OCI-LY3 (cell line): ENCODE data around the gene ZFYVE9.
"Not testable (repeated sequence)": the region's sequence is repeated elsewhere in the genome, so short reads cannot be mapped to it uniquely, and the experiment has no call there.

Experiments
- EZH2phosphoT487 ChIP-seq: fragments of 200-600 bp; shearing (Covaris generic); IDR thresholded peaks from 2 replicates; pipeline ENCODE4 v1.6.1; 2018; ENCODE audit warnings: antibody characterized with exemption, mixed run types, low read depth
- TF ChIP-seq, protein P1 (sequence below): fragments of 200-600, 300-600 bp; sonication (generic); IDR thresholded peaks from 2 replicates; pipeline ENCODE4 v1.5.1; 2014; ENCODE audit warnings: antibody characterized with exemption, low read length, low read depth

DNA sequence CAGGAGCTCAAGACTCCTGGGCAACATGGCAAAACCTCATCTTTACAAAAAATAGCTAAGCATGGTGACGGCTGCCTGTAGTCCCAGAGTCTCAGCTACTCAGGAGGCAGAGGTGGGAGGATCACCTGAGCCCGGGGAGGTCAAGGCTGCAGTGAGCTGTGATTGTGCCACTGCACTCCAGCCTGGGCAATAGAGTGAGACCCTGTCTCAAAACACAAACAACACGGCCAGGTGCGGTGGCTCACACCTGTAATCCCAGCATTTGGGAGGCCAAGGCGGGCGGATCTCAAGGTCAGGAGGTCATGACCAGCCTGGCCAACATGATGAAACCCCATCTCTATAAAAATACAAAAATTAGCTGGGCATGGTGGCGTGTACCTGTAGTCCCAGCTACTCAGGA lies 47.6 kb upstream of the ZFYVE9 start:
- TF ChIP-seq, protein P1, sequence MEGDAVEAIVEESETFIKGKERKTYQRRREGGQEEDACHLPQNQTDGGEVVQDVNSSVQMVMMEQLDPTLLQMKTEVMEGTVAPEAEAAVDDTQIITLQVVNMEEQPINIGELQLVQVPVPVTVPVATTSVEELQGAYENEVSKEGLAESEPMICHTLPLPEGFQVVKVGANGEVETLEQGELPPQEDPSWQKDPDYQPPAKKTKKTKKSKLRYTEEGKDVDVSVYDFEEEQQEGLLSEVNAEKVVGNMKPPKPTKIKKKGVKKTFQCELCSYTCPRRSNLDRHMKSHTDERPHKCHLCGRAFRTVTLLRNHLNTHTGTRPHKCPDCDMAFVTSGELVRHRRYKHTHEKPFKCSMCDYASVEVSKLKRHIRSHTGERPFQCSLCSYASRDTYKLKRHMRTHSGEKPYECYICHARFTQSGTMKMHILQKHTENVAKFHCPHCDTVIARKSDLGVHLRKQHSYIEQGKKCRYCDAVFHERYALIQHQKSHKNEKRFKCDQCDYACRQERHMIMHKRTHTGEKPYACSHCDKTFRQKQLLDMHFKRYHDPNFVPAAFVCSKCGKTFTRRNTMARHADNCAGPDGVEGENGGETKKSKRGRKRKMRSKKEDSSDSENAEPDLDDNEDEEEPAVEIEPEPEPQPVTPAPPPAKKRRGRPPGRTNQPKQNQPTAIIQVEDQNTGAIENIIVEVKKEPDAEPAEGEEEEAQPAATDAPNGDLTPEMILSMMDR, result not testable (repeated sequence)
- TF ChIP-seq EZH2phosphoT487, result not testable (repeated sequence)
